ENCODE data around the gene SLC17A8. TPM values are rescaled to one million over a fixed set of nuclear protein-coding genes. Genes with fewer than 3 reads are reported as not detected.

The SLC17A8 gene
- total RNA-seq, 1 donor = not detected

- H3K4me3 ChIP-seq (ENCODE audit: low read depth, low read length) = no peak overlapping the region
- no peak for DNase-seq (ENCODE audit: low read depth)
- no peak for TF ChIP-seq CTCF (IDR thresholded peaks at IDR 0.05; ENCODE audit: insufficient read depth, low read depth, low read length)
Measured at GRCh38 chr12:100460702-100461101, 103.8 kb downstream of the SLC17A8 start.

- TF ChIP-seq CTCF (IDR thresholded peaks at IDR 0.05; ENCODE audit: insufficient read depth, low read depth, low read length) = no peak
- no peak overlapping the region for H3K4me3 ChIP-seq (ENCODE audit: low read depth, low read length)
- no peak for DNase-seq (ENCODE audit: low read depth)
Measured at GRCh38 chr12:100461330-100461973, 104.6 kb downstream of the SLC17A8 start.

GRCh38 chr12:100463661-100464060 lies 106.8 kb downstream of the SLC17A8 start:
- H3K4me3 ChIP-seq (ENCODE audit: low read depth, low read length) = no peak overlapping the region
- no peak for TF ChIP-seq CTCF (IDR thresholded peaks at IDR 0.05; ENCODE audit: insufficient read depth, low read depth, low read length)
- DNase-seq (ENCODE audit: low read depth) = no peak

GRCh38 chr12:100464529-100464928 lies 107.7 kb downstream of the SLC17A8 start:
- no peak for TF ChIP-seq CTCF (IDR thresholded peaks at IDR 0.05; ENCODE audit: insufficient read depth, low read depth, low read length)
- H3K4me3 ChIP-seq (ENCODE audit: low read depth, low read length) = no peak overlapping the region
- no peak for DNase-seq (ENCODE audit: low read depth)

GRCh38 chr12:100468126-100468525 lies 111.3 kb downstream of the SLC17A8 start:
- no peak for DNase-seq (ENCODE audit: low read depth)
- H3K4me3 ChIP-seq (ENCODE audit: low read depth, low read length) = no peak overlapping the region
- TF ChIP-seq CTCF (IDR thresholded peaks at IDR 0.05; ENCODE audit: insufficient read depth, low read depth, low read length) = no peak

Other genes starting within 250 kb of the SLC17A8 start
- gene BLTP3B, start 214.2 kb upstream of the SLC17A8 start, total RNA-seq = 46.1 and 51.8 TPM in 2 replicates
- gene ACTR6, start 156.3 kb upstream of the SLC17A8 start, total RNA-seq = 13.9 and 21.2 TPM in 2 replicates
- gene DEPDC4, start 90.0 kb upstream of the SLC17A8 start, total RNA-seq = 0.64 and 1.7 TPM in 2 replicates
- 58.6 and 76.0 TPM in 2 replicates for gene SCYL2, start 89.9 kb upstream of the SLC17A8 start, total RNA-seq
- gene NR1H4, start 116.8 kb downstream of the SLC17A8 start, total RNA-seq = under 0.01 TPM in 1 of 2 replicates, not detected in the other
- gene GAS2L3, start 216.6 kb downstream of the SLC17A8 start, total RNA-seq = 24.5 and 38.0 TPM in 2 replicates

Measured in fibroblast of villous mesenchyme (primary cell).